NCI-H1417 treated with DMSO at 0.1 percent for 48 hours (cell line): ENCODE measurements around the gene MTNR1B.

ENCODE experiments used
- DNase-seq: peaks from one replicate; lab custom pipeline; 2025; lab: John Stamatoyannopoulos, UW

The MTNR1B gene

GRCh38 chr11:92969634-92970347 is at the start of gene MTNR1B:
Gene MTNR1B, plus strand, starts transcription at chr11:92969651. Its CDS starts 75 bp downstream, at chr11:92969726.
- no peak for DNase-seq

- no peak for DNase-seq
Observed at GRCh38 chr11:92920331-92920730, 49.1 kb upstream of the MTNR1B start.

- no peak for DNase-seq
Observed at GRCh38 chr11:92922731-92923130, 46.7 kb upstream of the MTNR1B start.

- DNase-seq = no peak
Observed at GRCh38 chr11:92929246-92929645, 40.2 kb upstream of the MTNR1B start.

GRCh38 chr11:92929653-92930052 is 39.8 kb upstream of the MTNR1B start:
- no peak for DNase-seq

GRCh38 chr11:92931746-92932422 is 37.6 kb upstream of the MTNR1B start:
- DNase-seq = no peak

GRCh38 chr11:92939305-92939704 is 30.1 kb upstream of the MTNR1B start:
- no peak for DNase-seq

- no peak for DNase-seq
Observed at GRCh38 chr11:92941676-92942571, 27.5 kb upstream of the MTNR1B start.

GRCh38 chr11:92946707-92947106 is 22.7 kb upstream of the MTNR1B start:
- no peak for DNase-seq

- no peak for DNase-seq
Observed at GRCh38 chr11:92948116-92948515, 21.3 kb upstream of the MTNR1B start.

GRCh38 chr11:92954003-92954402 is 15.4 kb upstream of the MTNR1B start:
- DNase-seq = no peak

- DNase-seq = no peak
Observed at GRCh38 chr11:92955860-92956259, 13.6 kb upstream of the MTNR1B start.

GRCh38 chr11:92960886-92961285 is 8.6 kb upstream of the MTNR1B start:
- no peak for DNase-seq

- DNase-seq = no peak
Observed at GRCh38 chr11:92962446-92962845, 7.0 kb upstream of the MTNR1B start.

GRCh38 chr11:92964471-92964870 is 5.0 kb upstream of the MTNR1B start:
- no peak for DNase-seq

GRCh38 chr11:92965196-92965595 is 4.3 kb upstream of the MTNR1B start:
- DNase-seq = no peak

GRCh38 chr11:92967178-92967577 is 2.3 kb upstream of the MTNR1B start:
- no peak for DNase-seq

- no peak for DNase-seq
Observed at GRCh38 chr11:92967867-92968266, 1.6 kb upstream of the MTNR1B start.

- no peak for DNase-seq
Observed at GRCh38 chr11:92969293-92969633, 188 bp upstream of the MTNR1B start.

GRCh38 chr11:92972248-92972647 is 2.8 kb downstream of the MTNR1B start:
- DNase-seq = no peak

GRCh38 chr11:92975285-92975684 is 5.8 kb downstream of the MTNR1B start:
- DNase-seq = no peak

GRCh38 chr11:92976681-92977080 is 7.2 kb downstream of the MTNR1B start:
- no peak for DNase-seq

- DNase-seq = no peak
Observed at GRCh38 chr11:92977401-92977800, 8.0 kb downstream of the MTNR1B start.
